ENCODE data around the gene KRT38.

DNA sequence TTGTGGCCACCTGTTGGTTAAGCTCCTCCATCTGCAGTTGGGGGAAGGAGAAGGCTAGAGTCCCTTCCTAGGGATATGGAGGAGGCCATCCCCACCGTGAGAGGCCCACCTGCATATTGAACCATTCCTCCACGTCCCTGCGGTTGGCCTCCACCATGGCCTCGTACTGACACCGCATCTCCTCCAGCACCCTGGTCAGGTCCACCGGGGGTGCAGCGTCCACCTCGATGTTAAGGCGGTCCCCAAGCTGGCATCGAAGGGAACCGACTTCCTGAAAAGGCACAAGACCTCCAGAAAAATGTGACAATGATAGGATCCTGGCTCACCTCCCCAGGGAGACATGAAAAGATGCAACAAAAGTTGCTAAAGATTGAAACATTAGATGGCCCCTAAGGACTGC, 23.4 kb upstream of the KRT38 start:
- TF ChIP-seq, protein P1, sequence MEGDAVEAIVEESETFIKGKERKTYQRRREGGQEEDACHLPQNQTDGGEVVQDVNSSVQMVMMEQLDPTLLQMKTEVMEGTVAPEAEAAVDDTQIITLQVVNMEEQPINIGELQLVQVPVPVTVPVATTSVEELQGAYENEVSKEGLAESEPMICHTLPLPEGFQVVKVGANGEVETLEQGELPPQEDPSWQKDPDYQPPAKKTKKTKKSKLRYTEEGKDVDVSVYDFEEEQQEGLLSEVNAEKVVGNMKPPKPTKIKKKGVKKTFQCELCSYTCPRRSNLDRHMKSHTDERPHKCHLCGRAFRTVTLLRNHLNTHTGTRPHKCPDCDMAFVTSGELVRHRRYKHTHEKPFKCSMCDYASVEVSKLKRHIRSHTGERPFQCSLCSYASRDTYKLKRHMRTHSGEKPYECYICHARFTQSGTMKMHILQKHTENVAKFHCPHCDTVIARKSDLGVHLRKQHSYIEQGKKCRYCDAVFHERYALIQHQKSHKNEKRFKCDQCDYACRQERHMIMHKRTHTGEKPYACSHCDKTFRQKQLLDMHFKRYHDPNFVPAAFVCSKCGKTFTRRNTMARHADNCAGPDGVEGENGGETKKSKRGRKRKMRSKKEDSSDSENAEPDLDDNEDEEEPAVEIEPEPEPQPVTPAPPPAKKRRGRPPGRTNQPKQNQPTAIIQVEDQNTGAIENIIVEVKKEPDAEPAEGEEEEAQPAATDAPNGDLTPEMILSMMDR (IDR thresholded peaks at IDR 0.05): no peak
- no peak for TF ChIP-seq POLR2AphosphoS5 (IDR thresholded peaks at IDR 0.05)
